ENCODE data around the gene CUX1.
"Not testable (repeated sequence)": the region's sequence is repeated elsewhere in the genome, so short reads cannot be mapped to it uniquely, and the experiment has no call there.

The CUX1 gene

GRCh38 chr7:102302025-102302424 lies 484.6 kb downstream of the CUX1 start:
- no peak for DNase-seq

GRCh38 chr7:102303669-102304422 lies 486.4 kb downstream of the CUX1 start:
- DNase-seq = peak; percentile 7

GRCh38 chr7:102304668-102305067 lies 487.2 kb downstream of the CUX1 start:
- no peak for DNase-seq

- no peak for DNase-seq
Observed at GRCh38 chr7:102305414-102306268, 488.2 kb downstream of the CUX1 start.

GRCh38 chr7:102306916-102307677 lies 489.7 kb downstream of the CUX1 start:
- no peak for DNase-seq

- no peak for DNase-seq
Observed at GRCh38 chr7:102310414-102310815, 493.0 kb downstream of the CUX1 start.

- DNase-seq = no peak
Observed at GRCh38 chr7:102312317-102312716, 494.9 kb downstream of the CUX1 start.

- no peak for DNase-seq
Observed at GRCh38 chr7:102313997-102314780, 496.8 kb downstream of the CUX1 start.

- DNase-seq = no peak
Observed at GRCh38 chr7:102317231-102318059, 500.0 kb downstream of the CUX1 start.

- DNase-seq = no peak
Observed at GRCh38 chr7:102318482-102318971, 501.1 kb downstream of the CUX1 start.

GRCh38 chr7:102319671-102320070 lies 502.2 kb downstream of the CUX1 start:
- no peak for DNase-seq

- DNase-seq = no peak
Observed at GRCh38 chr7:102320181-102320580, 502.8 kb downstream of the CUX1 start.

- DNase-seq = no peak
Observed at GRCh38 chr7:102320601-102321350, 503.4 kb downstream of the CUX1 start.

- DNase-seq = no peak
Observed at GRCh38 chr7:102321351-102322201, 504.1 kb downstream of the CUX1 start.

GRCh38 chr7:102322202-102322715 lies 504.8 kb downstream of the CUX1 start:
- no peak for DNase-seq

- no peak for DNase-seq
Observed at GRCh38 chr7:102323914-102324195, 506.4 kb downstream of the CUX1 start.

GRCh38 chr7:102325106-102325505 lies 507.7 kb downstream of the CUX1 start:
- not testable (repeated sequence) for DNase-seq

- DNase-seq = no peak
Observed at GRCh38 chr7:102326157-102326889, 508.9 kb downstream of the CUX1 start.

- not testable (repeated sequence) for DNase-seq
Observed at GRCh38 chr7:102327183-102327582, 509.8 kb downstream of the CUX1 start.
